CD4-positive, alpha-beta T cell (primary cell): ENCODE measurements around the gene COL4A6. TPM values are rescaled to one million over a fixed set of nuclear protein-coding genes. Genes with fewer than 3 reads are reported as not detected.

ENCODE experiments used
- ATAC-seq: fragments of 200-7000 bp; cut with Tn5 transposase; one replicate; pipeline ENCODE4 v1.10.0; 2022; ENCODE audit warnings: mild to moderate bottlenecking; ENCODE audit not compliant: poor library complexity
- CTCF ChIA-PET: fragments of 350-600 bp; sonication (Branson Sonifier 250); formaldehyde crosslinking; loops from one replicate; lab custom pipeline; 2021; ENCODE audit warnings: antibody characterized with exemption, inconsistent platforms; lab: Charles Lee
- POLR2A ChIA-PET: fragments of 350-600 bp; sonication (Branson Sonifier 250); formaldehyde crosslinking; loops from one replicate; lab custom pipeline; 2021; ENCODE audit warnings: antibody characterized with exemption, inconsistent platforms; lab: Charles Lee
- DNase-seq, 14 experiments: peaks; one replicate each; pipeline ENCODE4 v3.0.0-alpha.2; 2013 to 2020; ENCODE audit warnings: mixed read lengths in 2 of 14
- H3K27ac ChIP-seq, 2 donors: one replicate each; pipeline versions ENCODE4 v1.5.1 to v1.7.0; 2013; ENCODE audit warnings: low read length in 2 of 2, low read depth in 1 of 2, mild to moderate bottlenecking in 1 of 2
- H3K27me3 ChIP-seq, 2 experiments: 1 replicate in 1 of 2; 2 replicates in 1 of 2; pipeline versions ENCODE4 v1.6.1 to v1.7.0; 2013; ENCODE audit warnings: low read length in 2 of 2, control low read depth in 1 of 2, mild to moderate bottlenecking in 1 of 2, moderate library complexity in 1 of 2; ENCODE audit not compliant: insufficient read depth in 2 of 2, control insufficient read depth in 1 of 2
- H3K36me3 ChIP-seq: one replicate; pipeline ENCODE4 v1.6.1; 2013; ENCODE audit warnings: low read length, control low read depth; ENCODE audit not compliant: insufficient read depth
- H3K4me1 ChIP-seq: one replicate; pipeline ENCODE4 v1.6.1; 2013; ENCODE audit warnings: low read length, control low read depth; ENCODE audit not compliant: insufficient read depth
- H3K4me3 ChIP-seq: one replicate; pipeline ENCODE4 v1.5.1; 2013; ENCODE audit warnings: mild to moderate bottlenecking, low read length, moderate library complexity
- H3K9me3 ChIP-seq, 2 experiments: 1 replicate in 1 of 2; 2 replicates in 1 of 2; pipeline versions ENCODE4 v1.6.1 to v1.7.0; 2013; ENCODE audit warnings: low read length in 2 of 2, mild to moderate bottlenecking in 2 of 2, control low read depth in 1 of 2, moderate library complexity in 1 of 2; ENCODE audit not compliant: control insufficient read depth in 1 of 2, insufficient read depth in 1 of 2
- H3K27ac Mint-ChIP-seq: one replicate; pipeline ENCODE4 v1.8.0; 2020; ENCODE audit warnings: mixed read lengths
- H3K27me3 Mint-ChIP-seq: one replicate; pipeline ENCODE4 v1.8.0; 2021; ENCODE audit warnings: mixed read lengths
- H3K36me3 Mint-ChIP-seq: one replicate; pipeline ENCODE4 v1.8.0; 2021; ENCODE audit warnings: low read depth, mixed read lengths
- H3K4me1 Mint-ChIP-seq: one replicate; pipeline ENCODE4 v1.8.0; 2021; ENCODE audit warnings: low read depth, mixed read lengths
- H3K4me3 Mint-ChIP-seq: one replicate; pipeline ENCODE4 v1.8.0; 2020; ENCODE audit warnings: mild to moderate bottlenecking, mixed read lengths
- H3K9me3 Mint-ChIP-seq: one replicate; pipeline ENCODE4 v1.8.0; 2020; ENCODE audit warnings: mixed read lengths
- CTCF ChIP-seq: fragments of 200-600 bp; IDR thresholded peaks from one replicate; pipeline ENCODE4 v1.8.0; 2022; ENCODE audit warnings: antibody characterized with exemption, mild to moderate bottlenecking
- intact Hi-C, 2 experiments: fragments of 100-400 bp; cut with DNase I in 1 of 2; cut with micrococcal nuclease in 1 of 2; formaldehyde crosslinking; loops; one replicate each; pipeline versions ENCODE4 v1.15.1 to v1.9.0; 2023 to 2025; cut with DNase I, micrococcal nuclease
- total RNA-seq, 174 experiments: library from RNA in 2 of 174; stranded (reverse) in 2 of 174; gene quantifications; one replicate each; pipeline ENCODE4 v1.2.3 and lab custom pipeline; 2021 to 2026

Gene COL4A6
- total RNA-seq, 2 experiments from 2014 or later = not detected

DNA sequence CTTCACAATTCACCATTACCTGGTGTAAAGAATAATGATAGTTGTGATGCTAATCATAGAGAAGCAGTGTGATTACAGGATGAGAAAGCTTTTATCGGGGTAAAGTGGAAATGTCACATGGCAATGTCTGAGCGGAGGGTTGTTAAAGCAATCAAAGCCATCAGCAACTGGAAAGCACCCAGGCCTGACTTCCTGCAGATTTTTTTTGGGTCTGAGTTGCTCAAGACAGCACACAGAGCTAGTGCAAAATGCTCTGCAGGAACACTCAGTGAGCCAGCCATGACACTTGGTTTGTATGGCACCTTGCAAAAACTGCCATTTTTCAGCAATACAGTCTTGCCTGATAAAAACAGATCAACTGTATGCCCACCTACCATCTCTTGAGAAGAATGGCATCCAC is 152.9 kb downstream of the COL4A6 start:
- Mint-ChIP-seq H3K4me1 (no peaks in the 10 kb centered on the region), H3K36me3 (no peaks in the 10 kb centered on the region), H3K27ac (no peak overlapping the region), H3K4me3 (no peak overlapping the region), H3K9me3 (no peaks in the 10 kb centered on the region), H3K27me3 (peaks cover 5% of the 10 kb centered on the region)
- Histone ChIP-seq H3K4me3 (no peak overlapping the region), H3K4me1 (no peaks in the 10 kb centered on the region), H3K27ac (no peak overlapping the region), H3K36me3 (no peaks in the 10 kb centered on the region), H3K9me3 (no peaks in the 10 kb centered on the region), H3K27me3 (no peaks in the 10 kb centered on the region)
- no peak for DNase-seq
- no peak for TF ChIP-seq CTCF
- ATAC-seq = no peak
- CTCF ChIA-PET = no interaction called here
- intact Hi-C loops = no loop called here
- POLR2A ChIA-PET = no interaction called here

DNA sequence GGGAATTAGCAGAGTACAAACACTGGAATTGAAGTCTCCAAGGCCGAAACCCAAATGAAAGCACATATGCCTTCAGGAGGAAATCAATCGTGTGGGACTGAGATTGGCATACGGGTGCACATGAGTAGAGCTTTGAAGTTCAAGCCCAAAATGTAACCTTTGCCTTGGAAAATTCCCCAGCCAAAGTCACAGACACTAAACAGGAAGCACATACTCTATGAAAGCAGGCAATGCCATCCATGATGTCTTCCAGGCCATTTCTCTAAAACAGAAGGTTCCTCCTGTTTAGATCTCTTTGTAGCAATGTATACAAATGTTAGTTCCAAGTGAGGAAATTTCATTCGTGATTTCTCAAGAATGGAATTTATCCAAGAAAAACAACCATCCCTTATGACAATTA is 162.5 kb downstream of the COL4A6 start:
- intact Hi-C loops = no loop called here
- Histone ChIP-seq H3K27ac (no peak overlapping the region), H3K9me3 (no peaks in the 10 kb centered on the region), H3K36me3 (no peaks in the 10 kb centered on the region), H3K27me3 (no peaks in the 10 kb centered on the region), H3K4me3 (no peak overlapping the region), H3K4me1 (no peaks in the 10 kb centered on the region)
- Mint-ChIP-seq H3K9me3 (no peaks in the 10 kb centered on the region), H3K27ac (no peak overlapping the region), H3K36me3 (no peaks in the 10 kb centered on the region), H3K4me1 (no peaks in the 10 kb centered on the region), H3K4me3 (no peak overlapping the region), H3K27me3 (peaks cover 8% of the 10 kb centered on the region)
- ATAC-seq = no peak
- TF ChIP-seq CTCF = no peak
- DNase-seq = no peak
- CTCF ChIA-PET = no interaction called here
- POLR2A ChIA-PET = no interaction called here

DNA sequence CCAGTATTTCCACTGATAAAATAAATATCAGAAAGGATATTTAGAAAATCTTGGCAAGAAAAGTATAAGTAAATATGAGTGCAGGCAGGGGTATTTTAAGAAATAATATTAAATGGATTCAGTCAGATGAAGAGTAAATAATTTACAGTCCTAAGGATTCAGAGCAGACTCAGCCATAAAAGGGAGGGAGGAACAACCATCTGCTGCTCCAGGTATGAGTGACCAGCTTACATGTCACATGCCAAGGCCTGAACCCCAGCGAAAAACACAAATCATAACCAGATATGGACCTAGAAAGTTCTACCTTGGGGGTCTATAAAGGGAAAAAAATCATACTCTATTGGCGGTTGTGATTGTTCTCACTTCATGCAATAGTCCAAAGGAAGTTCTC is 166.8 kb downstream of the COL4A6 start:
- DNase-seq (no peak), ATAC-seq (no peak)
- TF ChIP-seq CTCF = no peak
- H3K4me1 ChIP-seq = no peaks in the 10 kb centered on the region
- intact Hi-C loops = no loop called here
- Mint-ChIP-seq H3K27me3 (peaks cover 8% of the 10 kb centered on the region), H3K9me3 (no peaks in the 10 kb centered on the region), H3K36me3 (no peaks in the 10 kb centered on the region), H3K4me1 (no peaks in the 10 kb centered on the region), H3K4me3 (no peak overlapping the region), H3K27ac (no peak overlapping the region)
- H3K27ac ChIP-seq = no peak overlapping the region
- H3K4me3 ChIP-seq = no peak overlapping the region
- no peaks in the 10 kb centered on the region for H3K27me3 ChIP-seq
- H3K9me3 ChIP-seq = no peaks in the 10 kb centered on the region
- no peaks in the 10 kb centered on the region for H3K36me3 ChIP-seq
- ChIA-PET POLR2A (no interaction called here), CTCF (no interaction called here)
